Endothelial cell of umbilical vein (primary cell): ENCODE results near the gene PDCD11. TPM values are rescaled to one million over a fixed set of nuclear protein-coding genes. Genes with fewer than 3 reads are reported as not detected.

Source experiments
- BruUV-seq: library from RNA; stranded (reverse); fragments of 400-500 nt; replicated peaks from 2 replicates; lab custom pipeline; 2021; lab: Mats Ljungman, UMichigan
- CTCF ChIA-PET: fragments of 300-600, 350-600 bp; sonication (Branson Sonifier 250); formaldehyde crosslinking; loops from one replicate; lab custom pipeline; 2021; ENCODE audit warnings: antibody characterized with exemption, inconsistent platforms; lab: Charles Lee
- POLR2A ChIA-PET: fragments of 300-600, 350-600 bp; sonication (Branson Sonifier 250); formaldehyde crosslinking; loops from one replicate; lab custom pipeline; 2021; ENCODE audit warnings: antibody characterized with exemption, inconsistent platforms; lab: Charles Lee
- DNase-seq: peaks from one replicate; pipeline ENCODE4 v3.0.0-alpha.2; 2011; ENCODE audit warnings: low read depth, low spot score
- FAIRE-seq: peaks from 2 replicates; lab custom pipeline; 2011; peaks lifted over from hg19 to GRCh38; lab: Jason Lieb, UNC
- H2AFZ ChIP-seq: 2 replicates; pipeline ENCODE4 v1.6.0; 2012; ENCODE audit warnings: low read depth, low read length, control low read depth, inconsistent platforms
- H3K27ac ChIP-seq: 2 replicates; pipeline ENCODE4 v1.5.1; 2011; ENCODE audit warnings: low read depth, mild to moderate bottlenecking, control low read depth, low read length, moderate library complexity; ENCODE audit not compliant: insufficient read depth
- H3K27me3 ChIP-seq, 2 experiments: 2 replicates each; pipeline versions ENCODE4 v1.6.0 to v1.6.1; 2011; ENCODE audit warnings: low read length in 2 of 2, mixed read lengths in 1 of 2; ENCODE audit not compliant: control insufficient read depth in 2 of 2, insufficient read depth in 2 of 2
- H3K36me3 ChIP-seq, 2 experiments: 2 replicates in 1 of 2; 3 replicates in 1 of 2; pipeline ENCODE4 v1.5.1; 2011; ENCODE audit warnings: low read length in 2 of 2, mild to moderate bottlenecking in 1 of 2, moderate library complexity in 1 of 2; ENCODE audit not compliant: control insufficient read depth in 2 of 2, insufficient read depth in 2 of 2; ENCODE audit errors: extremely low read depth in 1 of 2
- H3K4me1 ChIP-seq: 3 replicates; pipeline ENCODE4 v1.5.1; 2011; ENCODE audit warnings: mild to moderate bottlenecking, low read length; ENCODE audit not compliant: control insufficient read depth, insufficient read depth; ENCODE audit errors: extremely low read depth
- H3K4me2 ChIP-seq: 2 replicates; pipeline ENCODE4 v1.6.1; 2011; ENCODE audit warnings: low read length, control low read depth, mixed read lengths; ENCODE audit not compliant: insufficient read depth
- H3K4me3 ChIP-seq, 3 experiments: fragments of 200-600 bp in 1 of 3; sonication (generic), shearing (Covaris generic) in 1 of 3; replicated peaks in 1 of 3; 2 replicates each; pipeline ENCODE4 v1.5.1; 2011 to 2016; ENCODE audit warnings: control low read depth in 3 of 3, low read length in 3 of 3, mild to moderate bottlenecking in 2 of 3, inconsistent platforms in 1 of 3, low read depth in 1 of 3, moderate library complexity in 1 of 3; ENCODE audit not compliant: insufficient read depth in 1 of 3
- H3K79me2 ChIP-seq: 2 replicates; pipeline ENCODE4 v1.6.0; 2012; ENCODE audit warnings: low read length, inconsistent platforms; ENCODE audit not compliant: control insufficient read depth, insufficient read depth
- H3K9ac ChIP-seq: replicated peaks from 2 replicates; pipeline ENCODE3; 2011; ENCODE audit warnings: low read length, control low read depth; ENCODE audit not compliant: insufficient read depth; ENCODE audit errors: extremely low read depth
- H3K9me1 ChIP-seq: replicated peaks from 3 replicates; pipeline ENCODE4 v1.6.0; 2011; ENCODE audit warnings: mild to moderate bottlenecking, low read length; ENCODE audit not compliant: control insufficient read depth, insufficient read depth; ENCODE audit errors: extremely low read depth
- H3K9me3 ChIP-seq: replicated peaks from 2 replicates; pipeline ENCODE4 v1.5.1; 2012; ENCODE audit warnings: low read length, inconsistent platforms; ENCODE audit not compliant: control insufficient read depth, insufficient read depth
- H4K20me1 ChIP-seq: replicated peaks from 2 replicates; pipeline ENCODE3; 2011; ENCODE audit warnings: mild to moderate bottlenecking, low read length; ENCODE audit not compliant: control insufficient read depth, insufficient read depth; ENCODE audit errors: extremely low read depth
- EZH2 ChIP-seq: IDR thresholded peaks from 2 replicates; pipeline ENCODE4 v1.6.1; 2012; ENCODE audit warnings: borderline replicate concordance, low read depth, mild to moderate bottlenecking, moderate library complexity, low read length, inconsistent platforms; ENCODE audit not compliant: severe bottlenecking
- FOS ChIP-seq: IDR thresholded peaks from 2 replicates; pipeline ENCODE4 v1.6.1; 2011; ENCODE audit warnings: mild to moderate bottlenecking, low read length, moderate library complexity, borderline replicate concordance; ENCODE audit not compliant: insufficient read depth
- GATA2 ChIP-seq: IDR thresholded peaks from 2 replicates; pipeline ENCODE4 v1.7.0; 2011; ENCODE audit warnings: low read depth, mild to moderate bottlenecking, moderate library complexity, mixed read lengths, low read length; ENCODE audit not compliant: insufficient read length, insufficient read depth
- JUN ChIP-seq: IDR thresholded peaks from 2 replicates; pipeline ENCODE4 v1.6.1; 2011; ENCODE audit warnings: borderline replicate concordance, low read depth; ENCODE audit not compliant: insufficient read length, insufficient read depth
- MYC ChIP-seq: IDR thresholded peaks from one replicate; pipeline ENCODE4 v1.6.1; 2011; ENCODE audit warnings: mild to moderate bottlenecking, low read depth, low read length
- POLR2A ChIP-seq: IDR thresholded peaks from 2 replicates; pipeline ENCODE4 v1.6.1; 2012; ENCODE audit warnings: low read depth, mild to moderate bottlenecking, control low read depth, low read length
- POLR2AphosphoS5 ChIP-seq: IDR thresholded peaks from 2 replicates; pipeline ENCODE4 v1.6.1; 2012; ENCODE audit warnings: low read depth, mild to moderate bottlenecking, control low read depth, low read length, moderate library complexity; ENCODE audit not compliant: insufficient read depth
- dilution Hi-C: fragments of 300-500 bp; cut with MboI; formaldehyde crosslinking; loops from one replicate; pipeline ENCODE4 v1.15.0; 2019; ENCODE audit warnings: low sequenced_read_pairs; ENCODE audit not compliant: extremely low pct_ligation_motif_present
- intact Hi-C: fragments of 100-400 bp; cut with micrococcal nuclease; formaldehyde crosslinking; loops from one replicate; pipeline ENCODE4 v1.10.0; 2022
- polyA plus RNA-seq, 4 experiments: library from polyadenylated mRNA; depleted of rRNA in 3 of 4; stranded (reverse) in 3 of 4; unstranded in 1 of 4; fragments of >200 nt; gene quantifications; 2 replicates each; pipeline versions ENCODE4 v1.2.1 to v1.2.3, GENCODE V29; 2011 to 2012; ENCODE audit warnings: missing spikeins in 1 of 4
- total RNA-seq: library from RNA; stranded (reverse); gene quantifications from 2 replicates; pipeline ENCODE4 v1.2.3, GENCODE V29; 2021
- TF ChIP-seq, protein P1 (sequence below), 2 donors: IDR thresholded peaks; 1 replicate in 1 of 2; 2 replicates in 1 of 2; pipeline ENCODE4 v1.5.1; 2011; ENCODE audit warnings: low read length in 2 of 2, mild to moderate bottlenecking in 2 of 2, moderate library complexity in 2 of 2, control low read depth in 1 of 2, inconsistent platforms in 1 of 2, low read depth in 1 of 2; ENCODE audit not compliant: insufficient read depth in 1 of 2; ENCODE audit errors: extremely low read depth in 1 of 2
- TF ChIP-seq, protein P2 (sequence below): IDR thresholded peaks from 2 replicates; pipeline ENCODE4 v1.6.1; 2011; ENCODE audit not compliant: insufficient read depth, insufficient read length

PDCD11 gene
- total and polyA plus RNA-seq, 2 donors (not counting 3 experiments of a cell fraction or from before 2014, with no cell fraction given): 12.6 to 52.7 TPM

DNA sequence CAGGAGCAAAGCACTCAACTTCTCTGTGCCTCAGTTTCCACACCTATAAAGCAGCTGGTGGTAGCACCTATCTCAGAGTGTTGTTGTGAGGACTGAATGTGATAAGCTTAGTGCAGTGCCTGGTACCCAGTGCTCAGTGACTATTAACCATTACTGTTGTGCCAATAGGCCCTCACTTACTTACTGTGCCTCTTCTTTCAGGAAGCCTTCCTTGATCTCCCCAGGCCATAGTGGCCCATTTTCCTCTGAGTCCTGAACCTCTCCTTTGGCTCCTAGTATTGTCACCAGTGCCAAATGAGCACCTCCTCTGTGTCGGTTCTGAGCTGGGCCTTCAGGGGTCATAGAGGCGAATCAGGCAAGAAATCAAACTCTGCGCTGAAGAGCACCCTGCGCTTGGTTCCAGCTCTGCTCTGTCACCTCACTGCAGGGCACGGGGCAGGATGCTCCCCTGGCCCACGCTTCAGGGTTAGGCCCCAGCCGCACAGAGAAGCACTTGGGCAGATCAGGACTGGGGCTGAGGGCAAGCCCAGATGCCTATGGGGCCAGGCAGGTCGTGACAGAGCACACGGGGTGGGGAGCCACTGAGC, 59.7 kb downstream of the PDCD11 start:
- H2AFZ ChIP-seq: no peak overlapping the region
- no peaks in the 10 kb centered on the region for H3K9me3 ChIP-seq
- FAIRE-seq: no peak
- H3K79me2 ChIP-seq: no peaks in the 10 kb centered on the region
- no peak overlapping the region for H3K4me3 ChIP-seq
- no peaks in the 10 kb centered on the region for H3K9me1 ChIP-seq
- no peaks in the 10 kb centered on the region for H3K36me3 ChIP-seq
- no peak overlapping the region for H3K27ac ChIP-seq
- dilution Hi-C loops (no loop called here), intact Hi-C loops (no loop called here)
- TF ChIP-seq, protein P1, sequence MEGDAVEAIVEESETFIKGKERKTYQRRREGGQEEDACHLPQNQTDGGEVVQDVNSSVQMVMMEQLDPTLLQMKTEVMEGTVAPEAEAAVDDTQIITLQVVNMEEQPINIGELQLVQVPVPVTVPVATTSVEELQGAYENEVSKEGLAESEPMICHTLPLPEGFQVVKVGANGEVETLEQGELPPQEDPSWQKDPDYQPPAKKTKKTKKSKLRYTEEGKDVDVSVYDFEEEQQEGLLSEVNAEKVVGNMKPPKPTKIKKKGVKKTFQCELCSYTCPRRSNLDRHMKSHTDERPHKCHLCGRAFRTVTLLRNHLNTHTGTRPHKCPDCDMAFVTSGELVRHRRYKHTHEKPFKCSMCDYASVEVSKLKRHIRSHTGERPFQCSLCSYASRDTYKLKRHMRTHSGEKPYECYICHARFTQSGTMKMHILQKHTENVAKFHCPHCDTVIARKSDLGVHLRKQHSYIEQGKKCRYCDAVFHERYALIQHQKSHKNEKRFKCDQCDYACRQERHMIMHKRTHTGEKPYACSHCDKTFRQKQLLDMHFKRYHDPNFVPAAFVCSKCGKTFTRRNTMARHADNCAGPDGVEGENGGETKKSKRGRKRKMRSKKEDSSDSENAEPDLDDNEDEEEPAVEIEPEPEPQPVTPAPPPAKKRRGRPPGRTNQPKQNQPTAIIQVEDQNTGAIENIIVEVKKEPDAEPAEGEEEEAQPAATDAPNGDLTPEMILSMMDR (IDR thresholded peaks at IDR 0.05; ENCODE audit: extremely low read depth in 1 of 2, insufficient read depth in 1 of 2, low read depth in 1 of 2, low read length in 2 of 2): no peak
- no peak for TF ChIP-seq POLR2A
- no peak for TF ChIP-seq EZH2
- no peak for TF ChIP-seq POLR2AphosphoS5
- TF ChIP-seq GATA2: no peak
- TF ChIP-seq, protein P2, sequence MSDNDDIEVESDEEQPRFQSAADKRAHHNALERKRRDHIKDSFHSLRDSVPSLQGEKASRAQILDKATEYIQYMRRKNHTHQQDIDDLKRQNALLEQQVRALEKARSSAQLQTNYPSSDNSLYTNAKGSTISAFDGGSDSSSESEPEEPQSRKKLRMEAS: no peak
- no peak for TF ChIP-seq JUN
- TF ChIP-seq FOS: no peak
- no peak for TF ChIP-seq MYC
- H3K4me1 ChIP-seq: peaks cover 12% of the 10 kb centered on the region
- CTCF ChIA-PET: no interaction called here
- BruUV-seq: no TSS peak
- POLR2A ChIA-PET: no interaction called here
- no peaks in the 10 kb centered on the region for H4K20me1 ChIP-seq
- no peak overlapping the region for H3K9ac ChIP-seq
- no peak overlapping the region for H3K4me2 ChIP-seq
- DNase-seq: no peak
- no peaks in the 10 kb centered on the region for H3K27me3 ChIP-seq
